ENCODE data around the gene ZNF836.
A peak's percentile ranks its signal among the peaks of the same experiment; 100 is the strongest.

ZNF836 gene

DNA sequence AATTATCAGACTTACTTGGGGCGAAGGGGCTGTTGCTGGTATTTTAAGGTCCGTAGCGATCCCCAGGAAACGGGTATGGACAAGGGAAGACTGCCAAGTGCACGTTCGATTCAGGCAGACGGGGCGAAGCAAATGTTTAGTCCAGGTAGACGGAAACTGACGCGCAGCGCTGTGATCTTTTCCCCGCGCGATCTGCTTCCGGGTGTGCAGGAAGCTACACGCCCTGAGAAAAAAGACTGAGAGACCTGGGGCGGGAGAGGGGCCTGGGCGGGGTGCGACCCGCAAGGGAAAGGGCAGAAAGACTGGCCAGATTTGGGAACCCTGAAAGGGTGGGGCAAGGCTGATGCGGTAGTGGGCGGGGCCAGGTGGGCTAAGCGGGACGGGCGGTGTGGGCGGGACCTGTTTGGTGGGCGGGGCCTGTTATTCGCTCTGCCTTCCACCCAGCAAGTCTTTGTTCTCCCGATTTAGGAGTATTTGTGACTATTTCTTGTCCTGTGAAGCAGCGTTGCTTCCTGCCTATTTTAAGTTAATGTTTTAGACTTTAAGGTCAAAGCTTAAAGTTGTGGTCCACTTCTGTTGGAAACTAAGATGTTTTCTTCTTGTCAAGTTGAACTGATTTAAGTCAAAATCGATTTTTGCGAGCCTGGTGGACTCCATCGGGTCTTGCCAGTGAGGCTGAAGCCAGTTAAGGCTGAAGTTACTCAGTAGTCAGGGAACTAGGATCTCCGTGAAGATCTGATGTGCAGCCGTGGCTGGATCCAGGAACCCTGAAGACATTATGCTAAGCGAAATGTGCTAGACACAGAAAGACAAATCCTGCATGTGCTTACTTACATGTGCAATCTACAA lies at the start of gene ZNF836:
Gene ZNF836, minus strand, starts transcription at position 301 of the 849 bp plus-strand sequence. CDS start 3,549 bp downstream, outside the sequence.
- no peak for FAIRE-seq
- DNase-seq (ENCODE audit: insufficient read length, low spot score) = peak; percentile 65
- TF ChIP-seq, protein P1, sequence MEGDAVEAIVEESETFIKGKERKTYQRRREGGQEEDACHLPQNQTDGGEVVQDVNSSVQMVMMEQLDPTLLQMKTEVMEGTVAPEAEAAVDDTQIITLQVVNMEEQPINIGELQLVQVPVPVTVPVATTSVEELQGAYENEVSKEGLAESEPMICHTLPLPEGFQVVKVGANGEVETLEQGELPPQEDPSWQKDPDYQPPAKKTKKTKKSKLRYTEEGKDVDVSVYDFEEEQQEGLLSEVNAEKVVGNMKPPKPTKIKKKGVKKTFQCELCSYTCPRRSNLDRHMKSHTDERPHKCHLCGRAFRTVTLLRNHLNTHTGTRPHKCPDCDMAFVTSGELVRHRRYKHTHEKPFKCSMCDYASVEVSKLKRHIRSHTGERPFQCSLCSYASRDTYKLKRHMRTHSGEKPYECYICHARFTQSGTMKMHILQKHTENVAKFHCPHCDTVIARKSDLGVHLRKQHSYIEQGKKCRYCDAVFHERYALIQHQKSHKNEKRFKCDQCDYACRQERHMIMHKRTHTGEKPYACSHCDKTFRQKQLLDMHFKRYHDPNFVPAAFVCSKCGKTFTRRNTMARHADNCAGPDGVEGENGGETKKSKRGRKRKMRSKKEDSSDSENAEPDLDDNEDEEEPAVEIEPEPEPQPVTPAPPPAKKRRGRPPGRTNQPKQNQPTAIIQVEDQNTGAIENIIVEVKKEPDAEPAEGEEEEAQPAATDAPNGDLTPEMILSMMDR (IDR thresholded peaks at IDR 0.05; ENCODE audit: insufficient read depth, missing control alignments) = no peak

- TF ChIP-seq, protein P1 (IDR thresholded peaks at IDR 0.05; ENCODE audit: insufficient read depth, missing control alignments) = no peak
- FAIRE-seq (no peak), DNase-seq (ENCODE audit: insufficient read length, low spot score) (no peak)
Measured at GRCh38 chr19:52221031-52221430, 49.6 kb upstream of the ZNF836 start.

- TF ChIP-seq, protein P1 (IDR thresholded peaks at IDR 0.05; ENCODE audit: insufficient read depth, missing control alignments) = no peak
- no peak for DNase-seq (ENCODE audit: insufficient read length, low spot score)
- FAIRE-seq = no peak
Measured at GRCh38 chr19:52219611-52220010, 48.2 kb upstream of the ZNF836 start.

GRCh38 chr19:52217576-52217975 lies 46.2 kb upstream of the ZNF836 start:
- DNase-seq (ENCODE audit: insufficient read length, low spot score) (no peak), FAIRE-seq (no peak)
- TF ChIP-seq, protein P1 (IDR thresholded peaks at IDR 0.05; ENCODE audit: insufficient read depth, missing control alignments) = no peak

- DNase-seq (ENCODE audit: insufficient read length, low spot score) (no peak), FAIRE-seq (no peak)
- TF ChIP-seq, protein P1 (IDR thresholded peaks at IDR 0.05; ENCODE audit: insufficient read depth, missing control alignments) = no peak
Measured at GRCh38 chr19:52216401-52216800, 45.0 kb upstream of the ZNF836 start.

DNA sequence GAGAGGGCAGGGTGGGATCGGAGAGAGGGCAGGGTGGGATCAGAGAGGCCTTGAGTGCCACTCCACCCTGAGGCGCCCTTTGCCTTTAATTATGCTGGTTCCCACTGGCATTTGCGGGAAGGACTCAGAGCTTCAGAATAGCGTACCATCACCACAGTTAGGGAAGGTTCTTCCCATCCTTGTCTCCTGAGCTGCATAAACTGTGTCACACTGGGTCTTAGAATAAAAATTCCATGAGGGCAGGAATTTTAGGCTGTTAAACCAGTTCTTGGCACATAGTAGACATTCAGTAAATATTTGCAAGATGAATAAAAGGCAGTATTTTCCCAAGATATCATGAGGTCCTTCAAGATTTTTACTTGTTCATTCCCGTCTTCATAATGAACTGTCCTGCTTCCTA lies 42.8 kb upstream of the ZNF836 start:
- DNase-seq (ENCODE audit: insufficient read length, low spot score) (no peak), FAIRE-seq (no peak)
- TF ChIP-seq, protein P1 (IDR thresholded peaks at IDR 0.05; ENCODE audit: insufficient read depth, missing control alignments) = no peak
